ENCODE data around the gene IL17RD. TPM values are rescaled to one million over a fixed set of nuclear protein-coding genes. Genes with fewer than 3 reads are reported as not detected.

IL17RD gene
- total RNA-seq, 2 donors from 2014 or later, result 47.1 to 71.3 TPM

GRCh38 chr3:57065588-57065987, 99.6 kb downstream of the IL17RD start:
- H3K4me1 ChIP-seq (ENCODE audit: control insufficient read depth, insufficient read depth, low read length), result no peaks in the 10 kb centered on the region
- no peak overlapping the region for H3K27ac ChIP-seq (ENCODE audit: low read depth, low read length)
- Mint-ChIP-seq H3K4me3 (no peak overlapping the region), H3K4me1 (peaks cover 12% of the 10 kb centered on the region), H3K36me3 (ENCODE audit: low read depth) (no peaks in the 10 kb centered on the region), H3K27me3 (ENCODE audit: insufficient read depth) (no peaks in the 10 kb centered on the region), H3K27ac (no peak overlapping the region), H3K9me3 (no peaks in the 10 kb centered on the region)
- H3K9me3 ChIP-seq (ENCODE audit: control insufficient read depth, low read length), result no peaks in the 10 kb centered on the region
- no peaks in the 10 kb centered on the region for H3K27me3 ChIP-seq (ENCODE audit: control insufficient read depth, insufficient read depth, low read length, poor library complexity, severe bottlenecking)
- H3K9ac ChIP-seq (ENCODE audit: extremely low read depth, low read length, poor library complexity, severe bottlenecking), result no peak overlapping the region
- no peak overlapping the region for H3K4me3 ChIP-seq (ENCODE audit: low read length)
- 76 to 87% methylated on average over 3 of the region's 3 CpGs for WGBS, 2 experiments (ENCODE audit: insufficient coverage in 1 of 2, insufficient read length in 1 of 2)
- peak; percentile 68 for DNase-seq
- no peaks in the 10 kb centered on the region for H3K36me3 ChIP-seq (ENCODE audit: control insufficient read depth, insufficient read depth, low read length)
- TF ChIP-seq CTCF (conservative IDR thresholded peaks at IDR 0.05), result peak; percentile 25

GRCh38 chr3:57064572-57064971, 100.6 kb downstream of the IL17RD start:
- Histone ChIP-seq H3K9me3 (ENCODE audit: control insufficient read depth, low read length) (no peaks in the 10 kb centered on the region), H3K4me1 (ENCODE audit: control insufficient read depth, insufficient read depth, low read length) (no peaks in the 10 kb centered on the region), H3K9ac (ENCODE audit: extremely low read depth, low read length, poor library complexity, severe bottlenecking) (no peak overlapping the region), H3K36me3 (ENCODE audit: control insufficient read depth, insufficient read depth, low read length) (no peaks in the 10 kb centered on the region), H3K27ac (ENCODE audit: low read depth, low read length) (no peak overlapping the region), H3K27me3 (ENCODE audit: control insufficient read depth, insufficient read depth, low read length, poor library complexity, severe bottlenecking) (no peaks in the 10 kb centered on the region), H3K4me3 (ENCODE audit: low read length) (no peak overlapping the region)
- H3K27ac Mint-ChIP-seq, result no peak overlapping the region
- TF ChIP-seq CTCF (conservative IDR thresholded peaks at IDR 0.05), result no peak
- H3K4me1 Mint-ChIP-seq, result peaks cover 16% of the 10 kb centered on the region
- no peaks in the 10 kb centered on the region for H3K27me3 Mint-ChIP-seq (ENCODE audit: insufficient read depth)
- no peaks in the 10 kb centered on the region for H3K9me3 Mint-ChIP-seq
- H3K4me3 Mint-ChIP-seq, result no peak overlapping the region
- DNase-seq, result no peak
- no peaks in the 10 kb centered on the region for H3K36me3 Mint-ChIP-seq (ENCODE audit: low read depth)
- 89 to 91% methylated on average over 2 of the region's 2 CpGs for WGBS, 2 experiments (ENCODE audit: insufficient coverage in 1 of 2, insufficient read length in 1 of 2)

GRCh38 chr3:57064001-57064400, 101.2 kb downstream of the IL17RD start:
- no peaks in the 10 kb centered on the region for H3K9me3 Mint-ChIP-seq
- no peak overlapping the region for H3K4me3 Mint-ChIP-seq
- H3K4me1 Mint-ChIP-seq, result peaks cover 16% of the 10 kb centered on the region
- Histone ChIP-seq H3K4me3 (ENCODE audit: low read length) (no peak overlapping the region), H3K36me3 (ENCODE audit: control insufficient read depth, insufficient read depth, low read length) (no peaks in the 10 kb centered on the region), H3K4me1 (ENCODE audit: control insufficient read depth, insufficient read depth, low read length) (no peaks in the 10 kb centered on the region), H3K27me3 (ENCODE audit: control insufficient read depth, insufficient read depth, low read length, poor library complexity, severe bottlenecking) (no peaks in the 10 kb centered on the region), H3K9ac (ENCODE audit: extremely low read depth, low read length, poor library complexity, severe bottlenecking) (no peak overlapping the region), H3K27ac (ENCODE audit: low read depth, low read length) (no peak overlapping the region), H3K9me3 (ENCODE audit: control insufficient read depth, low read length) (no peaks in the 10 kb centered on the region)
- DNase-seq, result no peak
- TF ChIP-seq CTCF (conservative IDR thresholded peaks at IDR 0.05), result no peak
- no peak overlapping the region for H3K27ac Mint-ChIP-seq
- H3K27me3 Mint-ChIP-seq (ENCODE audit: insufficient read depth), result no peaks in the 10 kb centered on the region
- H3K36me3 Mint-ChIP-seq (ENCODE audit: low read depth), result no peaks in the 10 kb centered on the region
- 81 to 89% methylated on average over 4 to 6 of the region's 6 CpGs for WGBS, 2 experiments (ENCODE audit: insufficient coverage in 1 of 2, insufficient read length in 1 of 2)
